ENCODE results near the gene CCDC160.
"Not testable (repeated sequence)": the region's sequence is repeated elsewhere in the genome, so short reads cannot be mapped to it uniquely, and the experiment has no call there.

CCDC160 gene

DNA sequence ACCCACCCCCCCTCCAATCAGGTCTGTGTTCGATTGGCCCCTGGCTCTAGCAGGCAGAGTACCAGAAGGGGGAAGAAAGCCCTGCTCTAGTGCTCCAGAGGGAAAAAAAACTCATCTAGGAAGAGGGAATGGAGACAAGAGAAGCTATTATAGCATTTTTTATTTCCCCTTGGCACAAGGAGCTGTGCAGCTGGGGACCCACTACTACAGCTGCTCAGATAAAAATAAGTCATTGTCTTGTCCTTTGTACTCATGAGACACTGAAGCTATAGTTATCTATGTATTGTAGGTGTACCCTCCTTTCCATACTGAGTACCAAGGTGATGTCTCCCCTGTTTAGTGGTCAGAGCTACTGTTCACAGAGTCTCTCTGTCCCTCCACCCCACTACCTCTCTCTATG lies 14.3 kb downstream of the CCDC160 start:
- TF ChIP-seq, protein P1, sequence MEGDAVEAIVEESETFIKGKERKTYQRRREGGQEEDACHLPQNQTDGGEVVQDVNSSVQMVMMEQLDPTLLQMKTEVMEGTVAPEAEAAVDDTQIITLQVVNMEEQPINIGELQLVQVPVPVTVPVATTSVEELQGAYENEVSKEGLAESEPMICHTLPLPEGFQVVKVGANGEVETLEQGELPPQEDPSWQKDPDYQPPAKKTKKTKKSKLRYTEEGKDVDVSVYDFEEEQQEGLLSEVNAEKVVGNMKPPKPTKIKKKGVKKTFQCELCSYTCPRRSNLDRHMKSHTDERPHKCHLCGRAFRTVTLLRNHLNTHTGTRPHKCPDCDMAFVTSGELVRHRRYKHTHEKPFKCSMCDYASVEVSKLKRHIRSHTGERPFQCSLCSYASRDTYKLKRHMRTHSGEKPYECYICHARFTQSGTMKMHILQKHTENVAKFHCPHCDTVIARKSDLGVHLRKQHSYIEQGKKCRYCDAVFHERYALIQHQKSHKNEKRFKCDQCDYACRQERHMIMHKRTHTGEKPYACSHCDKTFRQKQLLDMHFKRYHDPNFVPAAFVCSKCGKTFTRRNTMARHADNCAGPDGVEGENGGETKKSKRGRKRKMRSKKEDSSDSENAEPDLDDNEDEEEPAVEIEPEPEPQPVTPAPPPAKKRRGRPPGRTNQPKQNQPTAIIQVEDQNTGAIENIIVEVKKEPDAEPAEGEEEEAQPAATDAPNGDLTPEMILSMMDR (IDR thresholded peaks at IDR 0.05; ENCODE audit: low read depth, low read length) = no peak
- no peak for DNase-seq (ENCODE audit: extremely low read depth, low read depth)

DNA sequence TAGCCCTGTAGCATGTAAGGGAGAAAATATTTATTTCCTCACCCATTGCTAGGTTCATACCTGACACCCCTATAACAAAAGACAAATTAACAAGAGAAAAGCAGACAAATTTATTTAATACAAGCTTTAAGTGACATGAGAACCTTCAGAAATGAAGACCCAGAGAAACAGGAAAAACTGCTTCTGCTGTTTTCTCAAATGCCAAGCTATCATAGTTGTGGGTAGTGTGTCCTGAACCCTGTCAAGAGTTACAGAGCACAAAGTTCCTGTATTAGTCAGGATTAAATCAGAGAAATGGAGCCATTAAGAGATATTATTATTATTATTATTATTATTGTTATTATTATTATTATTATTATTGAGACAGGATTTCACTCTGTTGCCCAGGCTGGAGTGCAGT lies 17.5 kb downstream of the CCDC160 start:
- TF ChIP-seq, protein P1 (IDR thresholded peaks at IDR 0.05; ENCODE audit: low read depth, low read length) = no peak
- DNase-seq (ENCODE audit: extremely low read depth, low read depth) = no peak

DNA sequence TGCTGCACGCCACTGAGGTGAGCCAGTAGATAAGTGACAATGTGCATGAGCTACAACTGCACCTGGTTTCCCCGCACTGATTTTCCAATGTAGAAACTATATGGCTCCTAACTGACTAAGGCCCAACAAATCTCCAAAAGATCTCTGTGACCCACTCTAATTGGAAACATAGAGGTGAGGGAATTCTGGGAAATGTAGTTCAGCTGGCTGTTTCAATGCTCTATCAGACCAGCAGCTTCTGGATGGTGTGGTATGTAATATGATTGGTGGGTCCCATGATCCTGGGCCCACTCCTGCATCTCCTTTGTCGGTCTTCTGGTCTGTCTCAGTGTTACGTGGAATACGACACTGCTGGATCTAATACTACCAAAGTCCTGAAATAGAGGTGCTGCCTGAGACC lies 18.6 kb downstream of the CCDC160 start:
- TF ChIP-seq, protein P1 (IDR thresholded peaks at IDR 0.05; ENCODE audit: low read depth, low read length) = no peak
- DNase-seq (ENCODE audit: extremely low read depth, low read depth) = no peak

DNA sequence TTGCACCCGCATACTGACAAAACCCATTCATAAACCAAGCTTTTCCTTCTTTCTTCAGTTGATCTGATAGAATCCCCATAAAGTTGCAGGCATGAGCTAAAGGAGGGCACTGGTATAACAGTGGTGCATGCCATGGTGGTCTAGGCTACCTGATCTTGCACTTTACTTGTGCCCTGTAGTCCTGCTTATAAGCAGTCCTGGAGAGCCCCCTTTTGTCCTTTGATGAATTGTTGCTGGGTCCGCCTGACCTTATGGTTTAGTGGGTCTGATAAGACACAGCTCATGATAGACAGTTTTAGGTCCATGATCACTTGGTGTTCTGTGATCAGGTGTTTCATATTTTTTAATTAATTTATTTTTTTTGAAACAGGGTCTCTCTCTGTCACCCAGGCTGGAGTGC lies 19.7 kb downstream of the CCDC160 start:
- DNase-seq (ENCODE audit: extremely low read depth, low read depth) = no peak
- TF ChIP-seq, protein P1 (IDR thresholded peaks at IDR 0.05; ENCODE audit: low read depth, low read length) = no peak

DNA sequence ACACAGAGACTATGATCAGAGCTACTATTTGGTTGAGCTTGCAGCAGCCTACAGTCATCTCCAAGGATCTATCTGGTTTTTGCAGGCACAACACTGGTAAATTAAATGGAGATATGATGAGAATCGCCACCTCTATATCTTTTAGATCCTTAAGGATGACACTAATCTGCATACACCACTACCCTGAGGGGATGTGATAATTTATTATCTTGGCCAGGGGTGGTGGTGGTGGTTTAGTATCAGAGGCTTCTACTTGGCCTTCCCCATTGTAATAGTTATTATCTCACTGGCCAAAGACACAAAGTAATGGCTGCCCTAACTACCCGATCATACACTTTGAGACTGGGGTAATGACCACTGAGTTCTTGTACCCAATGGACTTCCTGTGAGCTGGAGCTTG lies 21.2 kb downstream of the CCDC160 start:
- TF ChIP-seq, protein P1 (IDR thresholded peaks at IDR 0.05; ENCODE audit: low read depth, low read length) = no peak
- DNase-seq (ENCODE audit: extremely low read depth, low read depth) = no peak

DNA sequence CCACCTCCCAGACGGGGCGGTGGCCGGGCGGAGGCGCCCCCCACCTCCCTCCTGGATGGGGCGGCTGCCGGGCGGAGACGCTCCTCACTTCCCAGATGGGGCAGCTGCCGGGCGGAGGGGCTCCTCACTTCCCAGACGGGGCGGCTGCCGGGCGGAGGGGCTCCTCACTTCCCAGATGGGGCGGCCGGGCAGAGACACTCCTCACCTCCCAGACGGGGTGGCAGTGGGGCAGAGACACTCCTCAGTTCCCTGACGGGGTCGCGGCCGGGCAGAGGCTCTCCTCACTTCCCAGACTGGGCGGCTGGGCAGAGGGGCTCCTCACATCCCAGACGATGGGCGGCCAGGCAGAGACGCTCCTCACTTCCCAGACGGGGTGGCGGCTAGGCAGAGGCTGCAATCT lies 49.0 kb downstream of the CCDC160 start:
- not testable (repeated sequence) for DNase-seq (ENCODE audit: extremely low read depth, low read depth)

DNA sequence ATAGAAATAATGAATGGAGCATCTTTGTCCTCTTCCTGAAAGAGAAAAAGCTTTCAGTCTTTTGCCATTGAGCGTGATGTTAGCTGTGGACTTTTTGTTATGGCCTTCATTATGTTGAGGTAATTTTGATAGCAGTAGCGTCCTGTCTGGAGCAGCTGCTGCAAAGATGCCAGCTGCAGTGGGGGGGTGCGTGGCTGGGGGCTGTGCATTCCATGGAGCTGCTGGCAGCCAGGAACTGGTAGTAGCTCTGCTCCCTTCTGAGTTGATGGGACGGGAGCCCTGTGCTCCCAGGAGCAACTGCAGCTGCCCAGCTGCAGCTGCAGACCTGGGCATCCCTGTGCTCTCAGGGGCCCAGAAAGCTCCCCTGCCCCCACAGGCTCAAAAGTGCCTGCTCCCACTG lies 50.4 kb downstream of the CCDC160 start:
- TF ChIP-seq, protein P1 (IDR thresholded peaks at IDR 0.05; ENCODE audit: low read depth, low read length) = no peak
- no peak for DNase-seq (ENCODE audit: extremely low read depth, low read depth)

DNA sequence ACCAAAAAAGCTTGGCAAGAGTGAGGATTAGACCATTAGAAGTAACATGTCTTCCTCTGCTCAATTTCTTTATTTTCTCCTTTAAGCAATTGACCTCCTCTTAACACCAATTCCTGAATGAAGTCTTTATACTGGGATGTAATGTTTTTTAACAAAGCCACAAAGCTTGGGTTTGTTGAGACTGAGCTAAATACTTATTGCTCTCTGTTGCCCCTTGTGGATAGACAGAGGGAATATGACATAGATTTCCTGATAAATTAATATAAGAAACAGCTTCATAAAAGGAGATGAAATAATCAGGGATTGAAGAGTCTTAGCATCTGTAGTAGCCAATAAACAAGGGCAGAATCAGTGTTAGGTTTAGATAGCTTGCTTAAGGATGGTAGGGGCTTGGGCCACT lies 57.6 kb downstream of the CCDC160 start:
- TF ChIP-seq, protein P1 (IDR thresholded peaks at IDR 0.05; ENCODE audit: low read depth, low read length) = peak; percentile 34
- DNase-seq (ENCODE audit: extremely low read depth, low read depth) = no peak
